ENCODE measurements around the gene TBC1D7.

- no peak for TF ChIP-seq CTCF (IDR thresholded peaks at IDR 0.05)
- TF ChIP-seq, protein P1, sequence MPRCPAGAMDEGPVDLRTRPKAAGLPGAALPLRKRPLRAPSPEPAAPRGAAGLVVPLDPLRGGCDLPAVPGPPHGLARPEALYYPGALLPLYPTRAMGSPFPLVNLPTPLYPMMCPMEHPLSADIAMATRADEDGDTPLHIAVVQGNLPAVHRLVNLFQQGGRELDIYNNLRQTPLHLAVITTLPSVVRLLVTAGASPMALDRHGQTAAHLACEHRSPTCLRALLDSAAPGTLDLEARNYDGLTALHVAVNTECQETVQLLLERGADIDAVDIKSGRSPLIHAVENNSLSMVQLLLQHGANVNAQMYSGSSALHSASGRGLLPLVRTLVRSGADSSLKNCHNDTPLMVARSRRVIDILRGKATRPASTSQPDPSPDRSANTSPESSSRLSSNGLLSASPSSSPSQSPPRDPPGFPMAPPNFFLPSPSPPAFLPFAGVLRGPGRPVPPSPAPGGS (IDR thresholded peaks at IDR 0.05), result no peak
- TF ChIP-seq SMC3 (IDR thresholded peaks at IDR 0.05), result no peak
- TF ChIP-seq ZC3H11A (IDR thresholded peaks at IDR 0.05), result no peak
- no peak for TF ChIP-seq REST (IDR thresholded peaks at IDR 0.05)
- no peak for TF ChIP-seq ZFP36 (IDR thresholded peaks at IDR 0.05; ENCODE audit: borderline replicate concordance, partially characterized antibody)
- TF ChIP-seq NR3C1 (IDR thresholded peaks at IDR 0.05), result no peak
- TF ChIP-seq JUN (IDR thresholded peaks at IDR 0.05), result no peak
- no peak for TF ChIP-seq MAFK (IDR thresholded peaks at IDR 0.05; ENCODE audit: partially characterized antibody)
- TF ChIP-seq HDAC2 (IDR thresholded peaks at IDR 0.05), result no peak
- no peak for TF ChIP-seq MYC (IDR thresholded peaks at IDR 0.05; ENCODE audit: borderline replicate concordance, low read length)
- no peak for TF ChIP-seq RCOR1 (IDR thresholded peaks at IDR 0.05; ENCODE audit: low read depth, low read length)
- no peak for TF ChIP-seq POLR2A (IDR thresholded peaks at IDR 0.05; ENCODE audit: low read length)
- no peak for TF ChIP-seq RFX5 (IDR thresholded peaks at IDR 0.05)
These were observed 45.8 kb downstream of the TBC1D7 start for GRCh38 chr6:13282393-13283069.

Data from A549 (cell line).